Measurements from ENCODE around the gene EXOC6.
"Not testable (repeated sequence)": the region's sequence is repeated elsewhere in the genome, so short reads cannot be mapped to it uniquely, and the experiment has no call there.

EXOC6 gene

DNA sequence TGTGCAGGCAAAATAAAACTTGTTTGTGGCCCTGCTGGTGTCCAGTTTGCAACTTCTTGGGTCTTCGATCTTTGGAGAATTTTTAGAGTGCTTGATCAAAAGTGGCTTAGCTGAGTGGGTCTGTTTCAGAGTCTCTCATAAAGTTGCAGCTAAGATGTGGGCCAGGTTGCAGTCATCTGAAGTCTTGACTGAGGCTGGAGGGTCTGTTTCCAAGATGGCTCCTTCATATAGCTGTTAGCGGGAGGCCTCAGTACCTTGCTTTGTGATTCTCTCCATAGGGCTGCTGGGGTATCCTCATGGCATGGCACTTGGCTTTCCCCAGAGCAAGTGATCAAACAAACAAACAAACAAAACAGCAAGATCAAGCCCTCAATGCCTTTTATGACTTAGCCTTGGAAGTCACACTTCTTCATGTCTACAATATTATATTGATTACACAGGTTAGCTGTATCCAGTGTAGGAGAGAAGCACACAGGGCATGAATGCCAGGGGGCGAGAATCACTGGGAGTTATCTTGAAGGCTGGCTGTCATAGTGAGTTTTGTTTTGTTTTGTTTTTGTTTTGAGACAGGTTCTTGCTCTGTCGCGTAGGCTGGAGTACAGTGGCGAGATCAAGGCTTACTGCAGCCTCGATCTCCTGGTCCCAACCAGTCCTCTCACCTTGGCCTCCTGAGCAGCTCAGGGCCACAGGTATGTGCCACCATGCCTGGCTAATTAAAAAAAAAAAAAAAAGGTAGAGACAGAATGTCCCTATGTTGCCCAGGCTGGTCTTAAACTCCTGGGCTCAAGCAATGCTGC lies 235.6 kb downstream of the EXOC6 start:
- DNase-seq, result no peak

DNA sequence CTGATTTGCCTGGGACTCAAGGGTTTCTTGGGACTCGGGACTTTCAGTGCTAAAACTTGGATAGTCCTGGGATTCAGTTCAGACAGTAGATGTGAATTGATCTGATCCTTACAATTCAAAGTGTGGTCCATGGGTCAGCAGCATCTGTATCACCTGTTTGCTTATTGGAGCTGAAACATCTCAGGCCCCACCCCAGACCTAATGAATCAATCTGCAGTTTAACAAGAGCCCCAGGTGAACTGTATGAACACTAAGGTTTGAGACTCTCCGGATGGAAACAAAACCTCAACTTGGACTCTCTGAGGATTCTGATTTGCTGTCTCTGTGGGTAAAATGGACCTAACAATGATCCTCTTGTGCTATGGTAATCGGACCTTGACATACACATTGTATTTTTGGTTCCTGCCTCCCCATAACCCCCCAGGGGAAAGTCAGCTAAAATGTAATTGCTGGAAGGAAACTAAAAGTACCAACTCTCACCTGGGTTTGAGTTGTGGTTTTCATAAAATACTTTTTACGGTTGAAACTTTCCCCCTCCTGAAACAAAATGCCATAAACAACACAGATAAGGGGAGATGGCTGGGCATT lies 237.0 kb downstream of the EXOC6 start:
- DNase-seq, result no peak

DNA sequence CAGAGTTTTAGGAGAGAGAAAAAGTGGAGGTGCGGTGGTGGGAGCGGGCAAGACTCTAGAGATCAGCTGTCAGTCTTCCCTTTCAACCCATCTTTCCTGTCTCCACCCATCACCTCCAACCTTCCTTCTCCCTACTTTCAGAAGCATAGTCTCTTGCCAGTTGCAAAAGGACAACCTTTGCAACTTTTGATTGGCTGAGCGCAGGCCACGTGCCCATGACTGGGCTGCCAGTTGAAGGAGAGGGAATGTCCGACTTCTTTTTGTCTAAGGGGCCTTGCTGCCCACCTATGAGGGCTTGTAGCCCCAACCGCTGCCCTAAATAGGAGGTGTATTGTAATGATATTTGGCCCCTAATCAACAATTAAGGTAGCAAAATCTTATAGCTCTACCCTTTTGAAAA lies 238.0 kb downstream of the EXOC6 start:
- no peak for DNase-seq

DNA sequence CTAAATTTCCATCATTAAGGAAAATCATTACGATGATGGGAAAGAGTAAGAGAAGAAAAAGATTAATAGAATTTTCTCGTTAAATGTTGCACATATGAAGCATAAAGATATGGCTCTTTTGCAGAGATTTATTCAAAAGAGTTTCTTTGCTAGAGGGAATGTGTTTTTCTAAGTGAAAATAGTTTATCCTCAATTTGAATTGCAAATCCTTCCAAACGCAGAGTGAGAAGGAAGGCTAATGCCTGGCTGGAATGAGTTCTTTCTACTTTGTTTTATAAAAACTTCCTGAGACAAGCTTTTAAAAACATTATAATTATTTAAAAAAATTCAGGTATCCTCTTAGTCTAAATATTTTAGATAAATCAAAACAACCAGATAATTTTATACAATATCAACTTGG lies 239.5 kb downstream of the EXOC6 start:
- DNase-seq, result no peak

DNA sequence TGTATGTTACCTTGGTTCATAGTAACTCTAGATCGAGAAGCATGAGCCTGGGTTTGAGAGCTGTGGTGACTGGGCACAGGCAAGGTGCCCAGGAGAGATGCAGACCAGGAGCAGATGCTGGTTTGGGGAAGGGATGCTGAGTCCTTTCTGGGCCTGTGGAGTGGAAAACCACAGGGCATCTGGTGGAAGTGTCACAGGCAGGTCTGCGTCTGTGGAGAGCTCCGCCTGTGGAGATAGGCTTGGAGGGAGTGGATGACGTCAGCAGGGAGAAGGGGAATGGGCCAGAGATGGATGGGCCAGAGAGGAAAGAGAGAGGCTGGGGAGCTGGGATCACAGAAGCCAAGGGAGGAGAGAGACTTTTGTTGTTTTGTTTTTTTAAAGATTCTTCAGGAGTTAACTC lies 240.1 kb downstream of the EXOC6 start:
- no peak for DNase-seq

DNA sequence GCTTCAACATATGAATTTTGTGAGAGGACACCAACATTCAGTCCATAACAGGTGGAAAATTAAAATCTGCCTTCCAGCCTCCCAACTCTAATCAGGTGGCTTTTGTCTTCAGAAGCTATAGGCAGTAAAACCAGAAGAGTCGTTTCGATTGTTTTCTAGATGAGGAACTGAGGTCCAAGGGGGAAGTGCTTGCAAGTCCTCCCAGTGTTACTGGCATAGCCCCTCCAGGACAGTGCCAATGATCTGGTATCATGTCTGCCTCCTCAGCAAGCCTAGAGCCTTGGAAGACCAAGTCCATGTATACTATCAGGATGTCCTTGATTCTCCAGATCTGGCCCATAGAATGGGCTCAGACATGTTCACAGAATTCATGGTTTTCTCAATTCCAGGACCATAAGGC lies 242.3 kb downstream of the EXOC6 start:
- no peak for DNase-seq

DNA sequence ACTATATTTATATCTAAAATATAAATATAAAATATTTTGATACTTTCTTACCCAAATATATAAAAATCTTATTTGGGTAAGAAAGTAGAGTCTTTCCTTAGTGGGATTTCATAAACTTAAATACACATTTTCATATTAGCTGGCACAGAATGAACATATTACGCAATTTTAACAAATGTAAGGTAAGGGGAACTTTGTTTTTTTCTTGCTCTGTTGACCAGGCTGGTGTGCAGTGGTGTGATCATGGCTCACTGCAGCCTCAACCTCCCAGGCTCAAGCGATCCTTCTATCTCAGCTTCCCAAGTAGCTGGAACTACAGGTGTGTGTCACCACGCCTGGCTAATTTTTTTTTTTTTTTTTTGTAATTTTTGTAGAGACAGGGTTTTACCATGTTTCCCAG lies 243.6 kb downstream of the EXOC6 start:
- no peak for DNase-seq

DNA sequence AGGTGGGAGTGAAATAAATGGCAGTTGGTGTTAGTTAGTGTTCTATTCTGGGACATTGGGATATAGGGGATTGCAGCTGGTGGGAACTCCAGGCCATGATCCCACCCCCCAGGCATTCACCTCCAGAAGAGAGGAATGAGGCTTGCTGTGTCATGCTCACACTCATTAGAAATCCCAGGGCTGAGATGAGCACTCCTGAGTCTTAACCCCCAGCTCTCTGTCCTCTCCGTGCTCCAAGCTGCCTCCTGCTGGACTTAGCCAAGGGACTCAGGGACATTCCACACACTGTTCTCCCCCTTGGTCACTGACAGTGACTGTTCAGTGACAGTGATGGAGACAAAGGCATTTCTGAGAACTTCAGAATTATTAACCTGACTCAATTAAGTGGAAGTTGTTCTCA lies 246.9 kb downstream of the EXOC6 start:
- no peak for DNase-seq

DNA sequence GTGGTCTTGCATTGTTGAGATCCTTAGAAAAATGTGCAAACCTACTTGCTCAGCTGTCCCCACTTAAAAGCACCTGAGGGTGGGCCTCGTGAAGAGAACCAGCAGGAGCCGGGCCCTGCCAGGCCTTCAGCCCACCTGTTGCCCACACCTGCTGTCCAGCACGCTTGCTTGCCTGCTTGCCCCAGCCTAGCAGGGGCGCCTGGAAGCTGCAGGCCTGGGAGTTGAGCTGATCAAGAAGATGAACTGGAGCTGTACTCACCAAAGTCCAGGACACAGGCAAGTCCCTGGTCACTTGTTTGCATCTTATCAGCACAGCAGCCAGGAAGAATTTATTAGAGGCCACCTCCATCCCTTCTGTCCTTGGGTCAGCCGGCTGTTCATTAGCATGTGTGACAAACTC lies 248.6 kb downstream of the EXOC6 start:
- DNase-seq, result no peak

DNA sequence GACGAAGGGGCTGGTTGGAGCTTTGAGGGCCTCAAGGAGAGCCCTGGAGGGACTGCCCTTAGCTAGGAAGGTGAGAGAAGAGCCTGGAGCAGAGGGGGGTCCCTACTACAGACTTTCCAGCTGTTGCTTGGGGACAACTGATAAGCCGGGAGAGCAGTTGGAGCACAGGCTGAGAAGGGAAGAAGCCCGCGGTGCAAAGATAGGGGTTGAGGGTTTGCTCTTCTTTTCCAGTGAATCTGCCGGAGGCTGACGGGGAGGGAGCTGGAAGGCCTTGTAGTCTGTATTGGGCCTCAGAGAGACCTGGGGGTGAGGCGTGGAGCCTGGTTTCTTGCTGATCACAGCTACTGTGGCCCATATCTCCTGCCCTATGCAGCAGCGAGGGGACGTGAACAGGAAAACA lies 249.1 kb downstream of the EXOC6 start:
- no peak for DNase-seq

DNA sequence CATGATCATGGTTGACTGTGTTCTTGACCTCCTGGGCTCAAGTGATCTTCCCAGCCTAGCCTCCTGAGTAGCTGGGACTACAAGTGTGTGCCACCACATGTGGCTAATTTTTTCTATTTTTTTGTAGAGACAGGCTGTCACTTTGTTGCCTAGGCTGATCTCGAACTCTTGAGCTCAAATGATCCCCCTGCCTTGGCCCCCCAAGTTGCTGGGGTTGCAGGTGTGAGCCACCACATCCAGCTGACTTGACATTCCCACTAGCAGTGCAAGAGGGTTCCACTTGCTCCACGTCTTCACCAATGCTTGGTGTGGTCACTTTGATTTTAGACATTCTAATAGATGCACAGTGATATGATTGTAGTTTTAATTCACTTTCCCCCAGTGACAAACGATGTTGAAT lies 250.5 kb downstream of the EXOC6 start:
- no peak for DNase-seq

DNA sequence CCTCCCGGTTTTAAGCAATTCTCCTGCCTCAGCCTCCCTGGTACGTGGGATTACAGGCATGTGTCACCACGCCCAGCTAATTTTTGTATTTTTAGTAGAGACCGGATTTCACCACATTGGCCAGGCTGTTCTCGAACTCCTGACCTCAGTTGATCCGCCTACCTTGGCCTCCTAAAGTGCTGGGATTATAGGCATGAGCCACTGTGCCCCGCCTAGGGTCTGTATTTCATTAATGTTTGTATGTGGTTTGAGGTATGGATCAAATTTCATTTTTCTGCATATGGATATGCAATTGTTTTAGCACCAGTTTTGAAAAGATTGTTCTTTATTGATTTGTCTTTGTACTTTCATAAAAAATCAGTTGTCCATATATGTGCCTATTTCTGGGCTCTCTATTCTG lies 251.3 kb downstream of the EXOC6 start:
- DNase-seq, result no peak

DNA sequence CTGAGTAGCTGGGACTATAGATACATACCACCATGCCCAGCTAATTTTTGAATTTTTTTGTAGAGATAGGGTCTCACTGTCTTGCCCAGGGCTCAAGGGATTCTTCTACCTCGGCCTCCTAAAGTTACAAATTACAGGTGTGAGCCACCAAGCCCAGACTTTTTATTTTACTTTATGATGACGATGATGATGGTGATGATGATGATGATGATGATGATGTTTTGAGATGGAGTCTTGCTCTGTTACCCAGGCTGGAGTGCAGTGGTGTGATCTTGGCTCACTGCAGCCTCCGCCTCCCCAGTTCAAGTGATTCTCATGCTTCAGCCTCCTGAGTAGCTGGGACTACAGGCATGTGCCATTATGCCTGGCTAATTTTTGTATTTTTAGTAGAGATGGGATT lies 252.8 kb downstream of the EXOC6 start:
- not testable (repeated sequence) for DNase-seq

DNA sequence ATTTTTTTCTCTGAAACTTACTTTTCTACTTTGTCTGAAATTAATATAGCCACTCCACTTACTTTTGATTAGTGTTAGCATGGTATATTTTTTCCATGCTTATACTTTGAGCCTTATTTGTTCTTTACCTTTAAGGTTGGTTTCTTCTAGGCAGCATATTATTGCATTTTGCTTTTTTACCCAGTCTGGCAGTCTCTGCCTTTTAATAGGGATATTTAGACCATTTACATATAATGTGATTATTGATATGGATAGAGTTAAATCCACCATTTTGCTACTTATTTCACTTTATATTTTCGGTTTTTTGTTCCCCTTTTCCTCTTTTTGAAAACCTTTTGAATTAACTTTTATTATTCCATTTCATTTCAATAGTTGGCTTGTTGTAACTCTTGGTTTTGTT lies 255.6 kb downstream of the EXOC6 start:
- DNase-seq, result no peak

DNA sequence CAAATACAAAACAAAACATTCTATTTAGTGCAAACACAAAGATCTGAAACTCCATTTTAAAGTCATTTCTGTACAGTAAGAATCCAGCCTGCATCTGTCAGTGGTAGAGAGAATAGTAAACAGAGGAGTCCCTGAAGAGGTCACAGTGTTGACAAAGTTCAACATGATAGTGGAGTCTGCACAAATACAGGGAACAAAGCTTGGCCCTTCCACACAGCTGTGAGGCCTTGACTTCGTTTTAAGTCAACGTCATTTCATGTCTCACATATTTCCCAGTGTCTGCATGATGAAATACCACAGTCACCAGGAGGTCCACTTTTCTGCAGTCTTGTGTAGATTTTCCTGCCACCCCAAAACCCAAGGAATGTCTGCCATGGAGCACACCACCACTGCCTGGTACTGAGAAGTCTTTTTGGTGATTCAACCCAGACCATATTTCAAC lies 258.3 kb downstream of the EXOC6 start:
- no peak for DNase-seq
